Islet precursor cell (in vitro differentiated cells): ENCODE data around the gene P2RY6.
A peak's percentile ranks its signal among the peaks of the same experiment; 100 is the strongest.

ENCODE experiments used
- DNase-seq: peaks from one replicate; pipeline ENCODE4 v3.0.0-alpha.2; 2018

The P2RY6 gene

GRCh38 chr11:73281796-73282660 is 9.9 kb downstream of the P2RY6 start:
- DNase-seq, result no peak

- DNase-seq, result no peak
Observed at GRCh38 chr11:73283276-73284000, 11.3 kb downstream of the P2RY6 start.

- no peak for DNase-seq
Observed at GRCh38 chr11:73284106-73284505, 12.0 kb downstream of the P2RY6 start.

GRCh38 chr11:73285721-73286120 is 13.6 kb downstream of the P2RY6 start:
- DNase-seq, result no peak

- no peak for DNase-seq
Observed at GRCh38 chr11:73286240-73286810, 14.2 kb downstream of the P2RY6 start.

- DNase-seq, result no peak
Observed at GRCh38 chr11:73287400-73288101, 15.4 kb downstream of the P2RY6 start.

GRCh38 chr11:73288192-73288872 is 16.2 kb downstream of the P2RY6 start:
- no peak for DNase-seq

- DNase-seq, result peak; percentile 98
Observed at GRCh38 chr11:73288873-73289707, 17.0 kb downstream of the P2RY6 start.

- DNase-seq, result no peak
Observed at GRCh38 chr11:73290536-73290935, 18.4 kb downstream of the P2RY6 start.

GRCh38 chr11:73291196-73291595 is 19.1 kb downstream of the P2RY6 start:
- DNase-seq, result no peak

- DNase-seq, result no peak
Observed at GRCh38 chr11:73291781-73292524, 19.8 kb downstream of the P2RY6 start.

GRCh38 chr11:73292525-73292894 is 20.4 kb downstream of the P2RY6 start:
- no peak for DNase-seq

- DNase-seq, result no peak
Observed at GRCh38 chr11:73293356-73293936, 21.3 kb downstream of the P2RY6 start.

GRCh38 chr11:73294604-73295003 is 22.5 kb downstream of the P2RY6 start:
- no peak for DNase-seq

GRCh38 chr11:73295241-73295995 is 23.3 kb downstream of the P2RY6 start:
- peak; percentile 92 for DNase-seq

- DNase-seq, result no peak
Observed at GRCh38 chr11:73295996-73296318, 23.8 kb downstream of the P2RY6 start.

- no peak for DNase-seq
Observed at GRCh38 chr11:73296501-73297230, 24.5 kb downstream of the P2RY6 start.

GRCh38 chr11:73297231-73297590 is 25.1 kb downstream of the P2RY6 start:
- DNase-seq, result no peak

GRCh38 chr11:73297702-73298101 is 25.6 kb downstream of the P2RY6 start:
- DNase-seq, result no peak
